ENCODE measurements around the gene TARBP1. TPM values are rescaled to one million over a fixed set of nuclear protein-coding genes. Genes with fewer than 3 reads are reported as not detected.

The TARBP1 gene
- total and polyA plus RNA-seq, 2 of the 13 experiments (the other 11 are each of a cell fraction or from before 2014, with no cell fraction given) = 37.7 to 67.0 TPM

GRCh38 chr1:234478481-234479309 lies at the start of gene TARBP1 (continued):
- TF ChIP-seq HNRNPLL (IDR thresholded peaks at IDR 0.05; ENCODE audit: low read depth, low read length, poor library complexity, severe bottlenecking) (peak; percentile 94), MEF2D (CRISPR knock-in tag; IDR thresholded peaks at IDR 0.05) (no peak), RFXANK (CRISPR knock-in tag; IDR thresholded peaks at IDR 0.05) (no peak; the same call in 1 of the 2 replicates), ZNF747 (CRISPR knock-in tag; IDR thresholded peaks at IDR 0.05; ENCODE audit: borderline replicate concordance) (no peak), ATF3 (CRISPR knock-in tag; IDR thresholded peaks at IDR 0.05) (no peak; the same call in 1 of the 2 replicates), ZNF101 (CRISPR knock-in tag; IDR thresholded peaks at IDR 0.05; ENCODE audit: borderline replicate concordance, low read depth) (no peak), ARNT2 (CRISPR knock-in tag; IDR thresholded peaks at IDR 0.05; ENCODE audit: low read depth) (peak; percentile 63; the same call in 1 of the 2 replicates), HOXD1 (CRISPR knock-in tag; IDR thresholded peaks at IDR 0.05) (no peak), FOXK1 (CRISPR knock-in tag; IDR thresholded peaks at IDR 0.05; ENCODE audit: borderline replicate concordance, low read depth) (peak; percentile 30; the same call in 1 of the 2 replicates), ZNF749 (CRISPR knock-in tag; IDR thresholded peaks at IDR 0.05; ENCODE audit: borderline replicate concordance) (peak; percentile 64; the same call in 1 of the 2 replicates), ATF4 (CRISPR knock-in tag; IDR thresholded peaks at IDR 0.05) (no peak; a peak in 1 of 4 replicates), IRF2 (CRISPR knock-in tag; IDR thresholded peaks at IDR 0.05) (peak; percentile 13; the same call in 1 of the 2 replicates), ZNF274 (CRISPR knock-in tag; IDR thresholded peaks at IDR 0.05) (peak; percentile 41; the same call in 1 of the 2 replicates), MAZ (IDR thresholded peaks at IDR 0.05; ENCODE audit: borderline replicate concordance, low read depth, low read length) (no peak), MAZ (CRISPR knock-in tag; IDR thresholded peaks at IDR 0.05; ENCODE audit: low read depth) (peak; percentile 33; the same call in 1 of the 2 replicates), CREM (IDR thresholded peaks at IDR 0.05) (no peak), CREM (CRISPR knock-in tag; IDR thresholded peaks at IDR 0.05) (no peak), SMC3 (IDR thresholded peaks at IDR 0.05; ENCODE audit: low read length) (no peak), TEAD2 (CRISPR knock-in tag; IDR thresholded peaks at IDR 0.05) (no peak), PAX8 (CRISPR knock-in tag; IDR thresholded peaks at IDR 0.05; ENCODE audit: borderline replicate concordance) (no peak), TARDBP (CRISPR knock-in tag; IDR thresholded peaks at IDR 0.05) (no peak), ZNF430 (CRISPR knock-in tag; IDR thresholded peaks at IDR 0.05) (no peak), NRL (CRISPR knock-in tag; IDR thresholded peaks at IDR 0.05; ENCODE audit: borderline replicate concordance) (peak; percentile 73; the same call in 1 of the 2 replicates), MNT (IDR thresholded peaks at IDR 0.05) (no peak), AGO2 (optimal IDR thresholded peaks at IDR 0.05; ENCODE audit: low read depth, low read length) (peak; percentile 72), ZNF766 (CRISPR knock-in tag; IDR thresholded peaks at IDR 0.05; ENCODE audit: borderline replicate concordance) (peak; percentile 54; the same call in 1 of the 2 replicates)
- TF ChIP-seq, protein P1, sequence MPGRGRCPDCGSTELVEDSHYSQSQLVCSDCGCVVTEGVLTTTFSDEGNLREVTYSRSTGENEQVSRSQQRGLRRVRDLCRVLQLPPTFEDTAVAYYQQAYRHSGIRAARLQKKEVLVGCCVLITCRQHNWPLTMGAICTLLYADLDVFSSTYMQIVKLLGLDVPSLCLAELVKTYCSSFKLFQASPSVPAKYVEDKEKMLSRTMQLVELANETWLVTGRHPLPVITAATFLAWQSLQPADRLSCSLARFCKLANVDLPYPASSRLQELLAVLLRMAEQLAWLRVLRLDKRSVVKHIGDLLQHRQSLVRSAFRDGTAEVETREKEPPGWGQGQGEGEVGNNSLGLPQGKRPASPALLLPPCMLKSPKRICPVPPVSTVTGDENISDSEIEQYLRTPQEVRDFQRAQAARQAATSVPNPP (CRISPR knock-in tag; IDR thresholded peaks at IDR 0.05) = 0 out of 2 replicates have a peak, but pooled peaks have one; percentile 17
